ENCODE results near the gene KNG1. TPM values are rescaled to one million over a fixed set of nuclear protein-coding genes. Genes with fewer than 3 reads are reported as not detected.

The KNG1 gene
- total RNA-seq, 1 donor from 2014 or later: not detected

GRCh38 chr3:186691676-186692075 lies 25.5 kb upstream of the KNG1 start:
- FAIRE-seq (no peak), DNase-seq (ENCODE audit: low read depth) (no peak)
- Mint-ChIP-seq H3K36me3 (ENCODE audit: low read depth, unreplicated experiment) (no peaks in the 10 kb centered on the region), H3K9me3 (ENCODE audit: unreplicated experiment) (peaks cover 6% of the 10 kb centered on the region), H3K27ac (ENCODE audit: unreplicated experiment) (no peak overlapping the region), H3K4me1 (ENCODE audit: low read depth, unreplicated experiment) (no peaks in the 10 kb centered on the region), H3K27me3 (ENCODE audit: low read depth, unreplicated experiment) (peaks cover 5% of the 10 kb centered on the region), H3K4me3 (ENCODE audit: unreplicated experiment) (no peak overlapping the region)
- Histone ChIP-seq H3K79me2 (ENCODE audit: insufficient read depth, low read length) (no peaks in the 10 kb centered on the region), H3K27ac (ENCODE audit: low read depth, low read length) (no peak overlapping the region), H3K4me3 (ENCODE audit: insufficient read depth, low read depth, low read length) (no peak overlapping the region), H3K4me1 (ENCODE audit: insufficient read depth, low read length) (no peaks in the 10 kb centered on the region), H4K20me1 (ENCODE audit: insufficient read depth, low read length) (no peaks in the 10 kb centered on the region), H3K4me2 (ENCODE audit: low read length) (no peak overlapping the region), H3K27me3 (ENCODE audit: insufficient read depth, low read length) (peaks cover 2% of the 10 kb centered on the region), H2AFZ (ENCODE audit: low read depth, low read length) (no peak overlapping the region), H3K9me3 (ENCODE audit: insufficient read depth, low read depth, low read length) (no peaks in the 10 kb centered on the region), H3K36me3 (ENCODE audit: insufficient read depth, low read length) (no peaks in the 10 kb centered on the region), H3K9ac (ENCODE audit: low read length) (no peak overlapping the region)
- TF ChIP-seq CTCF (IDR thresholded peaks at IDR 0.05; ENCODE audit: insufficient read depth, low read depth, low read length): no peak
- TF ChIP-seq EZH2 (IDR thresholded peaks at IDR 0.05; ENCODE audit: insufficient read depth, low read length): no peak

GRCh38 chr3:186693843-186694242 lies 23.3 kb upstream of the KNG1 start:
- Histone ChIP-seq H3K4me1 (ENCODE audit: insufficient read depth, low read length) (no peaks in the 10 kb centered on the region), H4K20me1 (ENCODE audit: insufficient read depth, low read length) (no peaks in the 10 kb centered on the region), H3K27ac (ENCODE audit: low read depth, low read length) (no peak overlapping the region), H3K79me2 (ENCODE audit: insufficient read depth, low read length) (no peaks in the 10 kb centered on the region), H3K9me3 (ENCODE audit: insufficient read depth, low read depth, low read length) (no peaks in the 10 kb centered on the region), H3K4me2 (ENCODE audit: low read length) (no peak overlapping the region), H3K36me3 (ENCODE audit: insufficient read depth, low read length) (no peaks in the 10 kb centered on the region), H3K4me3 (ENCODE audit: insufficient read depth, low read depth, low read length) (no peak overlapping the region), H3K27me3 (ENCODE audit: insufficient read depth, low read length) (peaks cover 8% of the 10 kb centered on the region), H2AFZ (ENCODE audit: low read depth, low read length) (no peak overlapping the region), H3K9ac (ENCODE audit: low read length) (no peak overlapping the region)
- Mint-ChIP-seq H3K27me3 (ENCODE audit: low read depth, unreplicated experiment) (peaks cover 3% of the 10 kb centered on the region), H3K4me3 (ENCODE audit: unreplicated experiment) (no peak overlapping the region), H3K4me1 (ENCODE audit: low read depth, unreplicated experiment) (no peaks in the 10 kb centered on the region), H3K27ac (ENCODE audit: unreplicated experiment) (no peak overlapping the region), H3K36me3 (ENCODE audit: low read depth, unreplicated experiment) (no peaks in the 10 kb centered on the region), H3K9me3 (ENCODE audit: unreplicated experiment) (no peaks in the 10 kb centered on the region)
- TF ChIP-seq CTCF (IDR thresholded peaks at IDR 0.05; ENCODE audit: insufficient read depth, low read depth, low read length): no peak
- no peak for TF ChIP-seq EZH2 (IDR thresholded peaks at IDR 0.05; ENCODE audit: insufficient read depth, low read length)
- FAIRE-seq (no peak), DNase-seq (ENCODE audit: low read depth) (no peak)

GRCh38 chr3:186694288-186695032 lies 22.7 kb upstream of the KNG1 start:
- Histone ChIP-seq H3K9me3 (ENCODE audit: insufficient read depth, low read depth, low read length) (no peaks in the 10 kb centered on the region), H3K79me2 (ENCODE audit: insufficient read depth, low read length) (no peaks in the 10 kb centered on the region), H3K9ac (ENCODE audit: low read length) (no peak overlapping the region), H3K36me3 (ENCODE audit: insufficient read depth, low read length) (no peaks in the 10 kb centered on the region), H3K27ac (ENCODE audit: low read depth, low read length) (no peak overlapping the region), H3K4me3 (ENCODE audit: insufficient read depth, low read depth, low read length) (no peak overlapping the region), H3K27me3 (ENCODE audit: insufficient read depth, low read length) (peaks cover 8% of the 10 kb centered on the region), H4K20me1 (ENCODE audit: insufficient read depth, low read length) (no peaks in the 10 kb centered on the region), H2AFZ (ENCODE audit: low read depth, low read length) (no peak overlapping the region), H3K4me2 (ENCODE audit: low read length) (no peak overlapping the region), H3K4me1 (ENCODE audit: insufficient read depth, low read length) (no peaks in the 10 kb centered on the region)
- Mint-ChIP-seq H3K9me3 (ENCODE audit: unreplicated experiment) (no peaks in the 10 kb centered on the region), H3K27me3 (ENCODE audit: low read depth, unreplicated experiment) (peaks cover 3% of the 10 kb centered on the region), H3K36me3 (ENCODE audit: low read depth, unreplicated experiment) (no peaks in the 10 kb centered on the region), H3K4me3 (ENCODE audit: unreplicated experiment) (no peak overlapping the region), H3K27ac (ENCODE audit: unreplicated experiment) (no peak overlapping the region), H3K4me1 (ENCODE audit: low read depth, unreplicated experiment) (no peaks in the 10 kb centered on the region)
- TF ChIP-seq CTCF (IDR thresholded peaks at IDR 0.05; ENCODE audit: insufficient read depth, low read depth, low read length): no peak
- no peak for TF ChIP-seq EZH2 (IDR thresholded peaks at IDR 0.05; ENCODE audit: insufficient read depth, low read length)
- FAIRE-seq (no peak), DNase-seq (ENCODE audit: low read depth) (no peak)

Data from astrocyte (in vitro differentiated cells and primary cell).